ENCODE measurements around the gene PTPRG. TPM values are rescaled to one million over a fixed set of nuclear protein-coding genes. Genes with fewer than 3 reads are reported as not detected.

Gene PTPRG
- total RNA-seq, 1 experiment from 2014 or later = 69.3 TPM

DNA sequence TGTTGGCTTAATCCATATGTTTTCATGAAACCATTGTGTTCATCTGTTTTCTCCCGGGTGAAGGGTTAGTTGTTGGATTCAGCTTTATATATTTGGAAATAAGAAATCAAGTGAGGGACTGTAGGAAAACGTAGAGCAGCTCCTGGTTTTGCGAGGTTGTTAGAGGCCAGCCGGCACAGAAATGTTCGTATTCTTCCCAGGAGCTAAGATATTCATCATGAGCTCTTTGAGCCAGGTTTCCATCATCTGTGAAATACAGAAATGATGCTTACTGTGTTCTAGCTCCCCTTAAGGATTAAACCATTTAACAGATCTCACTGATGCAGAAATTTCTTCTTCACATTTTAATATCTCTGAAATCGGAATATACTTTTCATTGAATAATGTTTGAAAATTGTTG is 235.5 kb downstream of the PTPRG start:
- no peak overlapping the region for H2BK20ac ChIP-seq (ENCODE audit: low read depth, low read length, poor library complexity, severe bottlenecking)
- H3K79me1 ChIP-seq (ENCODE audit: insufficient read depth, low read depth, low read length, poor library complexity, severe bottlenecking) = peaks cover 9% of the 10 kb centered on the region
- no peak overlapping the region for H2BK15ac ChIP-seq (ENCODE audit: low read depth, low read length)
- H3K56ac ChIP-seq (ENCODE audit: insufficient read length, low read depth, low read length) = no peak overlapping the region
- H2BK5ac ChIP-seq (ENCODE audit: insufficient read length, low read length) = no peak overlapping the region
- H3K4ac ChIP-seq (ENCODE audit: low read depth, low read length) = no peak overlapping the region
- H3K27ac ChIP-seq (ENCODE audit: insufficient read length, low read depth, low read length) = no peak overlapping the region
- no peak overlapping the region for H3K9ac ChIP-seq (ENCODE audit: extremely low read depth, insufficient read length, low read length)
- H2BK12ac ChIP-seq (ENCODE audit: insufficient read length, low read depth, low read length) = no peak overlapping the region
- no peaks in the 10 kb centered on the region for H3K9me3 ChIP-seq (ENCODE audit: control insufficient read depth, low read depth, low read length)
- no peak overlapping the region for H3K14ac ChIP-seq (ENCODE audit: insufficient read depth, low read length)
- no peak overlapping the region for H4K91ac ChIP-seq (ENCODE audit: insufficient read length, low read depth, low read length)
- H3K23ac ChIP-seq (ENCODE audit: insufficient read length, low read depth, low read length) = no peak overlapping the region
- H3K18ac ChIP-seq (ENCODE audit: insufficient read length, low read depth, low read length) = no peak overlapping the region
- H3K4me2 ChIP-seq (ENCODE audit: insufficient read depth, insufficient read length, low read length) = no peak overlapping the region
- H3K4me1 Mint-ChIP-seq = peaks cover 28 to 30% of the 10 kb centered on the region in 2 experiments
- no peaks in the 10 kb centered on the region for H3K23me2 ChIP-seq (ENCODE audit: insufficient read length, low read depth, low read length, poor library complexity, severe bottlenecking)
- H3K27ac Mint-ChIP-seq = no peak overlapping the region; a peak in 1 of 7 replicates
- no peaks in the 10 kb centered on the region for H4K20me1 ChIP-seq (ENCODE audit: control insufficient read depth, insufficient read depth, insufficient read length)
- no peak overlapping the region for H3K4me3 Mint-ChIP-seq
- H4K5ac ChIP-seq (ENCODE audit: insufficient read length, low read depth, low read length) = no peak overlapping the region
- H3T11ph ChIP-seq (ENCODE audit: low read length) = no peak overlapping the region
- no peak overlapping the region for H4K8ac ChIP-seq (replicated peaks; ENCODE audit: insufficient read length, low read depth, low read length)
- TF ChIP-seq, protein P1, sequence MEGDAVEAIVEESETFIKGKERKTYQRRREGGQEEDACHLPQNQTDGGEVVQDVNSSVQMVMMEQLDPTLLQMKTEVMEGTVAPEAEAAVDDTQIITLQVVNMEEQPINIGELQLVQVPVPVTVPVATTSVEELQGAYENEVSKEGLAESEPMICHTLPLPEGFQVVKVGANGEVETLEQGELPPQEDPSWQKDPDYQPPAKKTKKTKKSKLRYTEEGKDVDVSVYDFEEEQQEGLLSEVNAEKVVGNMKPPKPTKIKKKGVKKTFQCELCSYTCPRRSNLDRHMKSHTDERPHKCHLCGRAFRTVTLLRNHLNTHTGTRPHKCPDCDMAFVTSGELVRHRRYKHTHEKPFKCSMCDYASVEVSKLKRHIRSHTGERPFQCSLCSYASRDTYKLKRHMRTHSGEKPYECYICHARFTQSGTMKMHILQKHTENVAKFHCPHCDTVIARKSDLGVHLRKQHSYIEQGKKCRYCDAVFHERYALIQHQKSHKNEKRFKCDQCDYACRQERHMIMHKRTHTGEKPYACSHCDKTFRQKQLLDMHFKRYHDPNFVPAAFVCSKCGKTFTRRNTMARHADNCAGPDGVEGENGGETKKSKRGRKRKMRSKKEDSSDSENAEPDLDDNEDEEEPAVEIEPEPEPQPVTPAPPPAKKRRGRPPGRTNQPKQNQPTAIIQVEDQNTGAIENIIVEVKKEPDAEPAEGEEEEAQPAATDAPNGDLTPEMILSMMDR (conservative IDR thresholded peaks at IDR 0.05) = no peak
- H3K4me1 ChIP-seq (ENCODE audit: insufficient read depth, low read length) = peaks cover 6% of the 10 kb centered on the region; the same call in 1 of the 2 replicates
- no CpG with 5 or more reads among the region's 6 CpGs for WGBS (ENCODE audit: extremely low coverage, insufficient read length, low lambda C conversion rate)
- H3K27me3 Mint-ChIP-seq (ENCODE audit: low read depth) = no peaks in the 10 kb centered on the region
- H3K36me3 Mint-ChIP-seq (ENCODE audit: insufficient read depth in 1 of 3, low read depth in 3 of 3) = peaks cover 0 to 13% (median 0%) of the 10 kb centered on the region in 3 experiments; a peak in 4 of 7 replicates
- H3K79me2 ChIP-seq (ENCODE audit: insufficient read depth, low read length) = peaks cover 19% of the 10 kb centered on the region; the same call in 1 of the 2 replicates
- H2AK5ac ChIP-seq (ENCODE audit: insufficient read length, low read length) = no peak overlapping the region
- DNase-seq = no peak
- no peak overlapping the region for H2BK120ac ChIP-seq (ENCODE audit: low read depth, low read length, poor library complexity, severe bottlenecking)
- H2AFZ ChIP-seq (ENCODE audit: low read length) = no peak overlapping the region
- H3K9me3 Mint-ChIP-seq = no peaks in the 10 kb centered on the region
- no peaks in the 10 kb centered on the region for H3K27me3 ChIP-seq (ENCODE audit: insufficient read depth, low read length)
